Subcutaneous adipose tissue (tissue), 4 donors: ENCODE results near the gene REV1. TPM values are rescaled to one million over a fixed set of nuclear protein-coding genes. Genes with fewer than 3 reads are reported as not detected.

Experiments used
- total RNA-seq, 4 donors: library from RNA; depleted of rRNA; stranded (reverse); fragments of >200 nt; gene quantifications; one replicate each; pipeline ENCODE4 v1.1.0, GENCODE V29; 2016
- TF ChIP-seq, protein P1 (sequence below): fragments of 450-650 bp; IDR thresholded peaks from one replicate; pipeline ENCODE4 v1.5.1; 2016; ENCODE audit warnings: low read depth, mild to moderate bottlenecking, control low read depth, antibody characterized with exemption, moderate library complexity

Gene REV1
- total RNA-seq: 10 to 100 TPM; 39.4 to 65.9 (median 52.8) TPM

DNA sequence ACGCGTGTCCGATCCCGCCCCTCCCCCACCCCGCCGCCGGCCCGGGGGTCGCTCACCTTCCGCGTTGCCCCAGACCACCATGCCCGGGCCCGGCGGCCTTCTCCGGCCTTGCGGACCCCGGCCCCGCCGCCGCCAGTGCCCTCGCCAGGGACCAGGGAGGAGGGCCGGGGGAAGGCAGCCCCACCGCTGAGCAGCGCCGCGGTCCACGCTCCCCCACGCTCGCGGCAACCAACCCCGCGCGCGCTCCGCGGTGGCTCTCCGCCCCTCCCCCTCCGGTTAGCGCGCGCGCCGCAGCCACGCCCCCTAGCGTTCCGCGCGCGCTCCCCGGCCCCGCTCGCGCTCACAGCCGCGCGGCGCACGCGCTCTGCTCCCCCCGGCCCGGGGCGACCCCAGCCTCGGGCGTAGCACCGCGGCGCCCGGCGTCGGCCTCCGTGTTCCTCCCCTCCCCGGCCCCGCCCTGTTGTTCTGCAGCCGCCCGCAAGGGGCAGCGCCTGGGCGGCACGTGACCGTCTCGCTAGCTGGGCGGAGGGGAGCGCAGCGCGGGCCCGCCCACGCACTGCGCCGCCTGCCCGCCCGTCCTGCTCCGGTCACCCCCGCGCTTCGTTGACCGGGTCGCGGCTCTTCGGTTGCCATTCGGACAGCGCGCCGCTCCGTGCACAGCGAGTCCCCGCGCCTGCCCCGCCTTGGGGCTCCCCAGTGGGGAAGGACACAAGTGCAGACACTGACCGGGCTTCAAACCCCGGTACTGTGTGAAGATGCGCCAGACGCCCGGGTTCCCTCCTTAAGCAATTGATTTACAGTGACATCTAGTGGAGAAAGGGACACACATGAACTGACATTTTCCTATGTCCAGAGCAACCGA lies at the start of gene REV1:
TSS of gene REV1 (minus strand) at position 257 of the 862 bp plus-strand sequence. CDS start 25,042 bp downstream, outside the sequence.
- TF ChIP-seq, protein P1, sequence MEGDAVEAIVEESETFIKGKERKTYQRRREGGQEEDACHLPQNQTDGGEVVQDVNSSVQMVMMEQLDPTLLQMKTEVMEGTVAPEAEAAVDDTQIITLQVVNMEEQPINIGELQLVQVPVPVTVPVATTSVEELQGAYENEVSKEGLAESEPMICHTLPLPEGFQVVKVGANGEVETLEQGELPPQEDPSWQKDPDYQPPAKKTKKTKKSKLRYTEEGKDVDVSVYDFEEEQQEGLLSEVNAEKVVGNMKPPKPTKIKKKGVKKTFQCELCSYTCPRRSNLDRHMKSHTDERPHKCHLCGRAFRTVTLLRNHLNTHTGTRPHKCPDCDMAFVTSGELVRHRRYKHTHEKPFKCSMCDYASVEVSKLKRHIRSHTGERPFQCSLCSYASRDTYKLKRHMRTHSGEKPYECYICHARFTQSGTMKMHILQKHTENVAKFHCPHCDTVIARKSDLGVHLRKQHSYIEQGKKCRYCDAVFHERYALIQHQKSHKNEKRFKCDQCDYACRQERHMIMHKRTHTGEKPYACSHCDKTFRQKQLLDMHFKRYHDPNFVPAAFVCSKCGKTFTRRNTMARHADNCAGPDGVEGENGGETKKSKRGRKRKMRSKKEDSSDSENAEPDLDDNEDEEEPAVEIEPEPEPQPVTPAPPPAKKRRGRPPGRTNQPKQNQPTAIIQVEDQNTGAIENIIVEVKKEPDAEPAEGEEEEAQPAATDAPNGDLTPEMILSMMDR: no peak

DNA sequence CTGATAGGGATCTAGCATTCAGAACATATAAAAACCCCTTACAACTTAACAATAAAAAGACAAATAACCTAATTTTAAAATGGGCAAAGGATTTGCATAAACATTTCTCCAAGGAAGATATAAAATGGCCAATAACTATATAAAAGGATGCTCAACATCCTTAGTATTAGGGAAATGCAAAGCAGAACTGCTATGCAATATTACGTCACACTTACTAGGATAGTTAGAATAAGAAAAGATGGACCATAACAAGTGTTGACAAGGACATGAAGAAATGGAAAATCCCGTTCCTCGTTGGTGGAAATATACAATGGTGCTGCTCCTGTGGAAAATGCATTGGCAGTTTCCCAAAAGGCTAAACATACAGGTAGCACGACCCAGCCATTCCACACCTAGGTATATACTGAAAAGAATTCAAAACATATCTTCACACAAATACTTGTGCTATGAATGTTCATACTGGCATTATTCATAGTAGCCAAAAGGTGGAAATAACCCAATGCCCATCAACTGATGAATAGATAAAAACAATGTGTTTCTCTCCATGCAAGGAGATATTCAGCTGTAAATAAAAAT lies 48.2 kb upstream of the REV1 start:
- TF ChIP-seq, protein P1: no peak

DNA sequence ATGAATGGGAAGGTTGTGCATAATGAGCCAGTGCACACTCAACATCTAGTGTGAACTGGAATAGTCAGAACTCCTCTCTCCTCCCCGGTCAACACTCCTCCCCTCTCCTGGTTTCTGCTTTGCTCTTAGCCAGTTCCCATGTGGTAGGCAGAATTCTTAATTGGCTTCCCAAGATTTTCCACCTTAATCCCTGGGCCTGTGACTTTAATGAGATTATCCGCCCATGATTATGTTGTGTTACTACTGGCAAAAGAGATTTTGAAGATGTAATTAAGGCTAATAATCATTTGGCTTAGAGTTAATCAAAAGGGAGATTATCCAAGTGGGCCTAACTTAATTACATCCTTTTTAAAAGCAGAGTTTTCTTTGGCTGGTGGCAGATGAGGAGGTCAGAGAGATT lies 34.2 kb upstream of the REV1 start:
- TF ChIP-seq, protein P1: no peak

DNA sequence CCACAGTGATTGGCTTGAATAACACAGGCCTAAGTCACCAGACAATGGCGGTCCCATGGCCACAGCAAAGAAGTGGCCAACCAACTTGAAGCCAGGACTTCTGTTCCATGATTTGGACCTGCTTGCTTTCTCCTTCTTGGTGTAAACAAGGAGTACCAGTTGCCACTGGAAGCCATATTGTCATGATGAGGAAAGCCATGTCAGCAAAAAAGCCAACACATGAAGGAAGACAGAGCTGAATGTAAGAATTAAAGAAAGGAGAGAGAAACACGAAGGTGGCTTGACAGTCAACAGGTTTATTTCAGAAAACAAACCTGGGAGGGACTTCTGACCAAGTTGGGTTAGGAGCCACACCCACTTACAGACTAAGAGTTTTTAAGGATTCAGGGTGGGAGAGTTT lies 32.3 kb upstream of the REV1 start:
- TF ChIP-seq, protein P1: no peak

DNA sequence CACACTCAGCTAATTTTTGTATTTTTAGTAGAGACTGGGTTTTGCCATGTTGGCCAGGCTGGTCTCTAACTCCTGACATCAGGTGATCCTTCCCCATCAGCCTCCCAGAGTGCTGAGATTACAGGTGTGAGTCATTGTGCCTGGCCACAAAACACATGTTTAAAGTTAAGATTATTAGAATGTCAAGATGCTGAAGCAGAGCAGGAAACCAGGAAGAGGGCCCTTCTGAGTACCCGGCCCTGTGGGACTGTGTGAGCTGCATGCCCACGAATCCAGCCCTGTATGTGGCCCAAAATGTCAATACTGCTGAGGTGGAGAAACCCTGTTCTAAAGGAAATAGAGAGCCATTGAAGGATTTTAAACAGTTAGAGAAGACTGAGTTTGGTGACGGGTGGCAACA lies 31.0 kb upstream of the REV1 start:
- TF ChIP-seq, protein P1: no peak

DNA sequence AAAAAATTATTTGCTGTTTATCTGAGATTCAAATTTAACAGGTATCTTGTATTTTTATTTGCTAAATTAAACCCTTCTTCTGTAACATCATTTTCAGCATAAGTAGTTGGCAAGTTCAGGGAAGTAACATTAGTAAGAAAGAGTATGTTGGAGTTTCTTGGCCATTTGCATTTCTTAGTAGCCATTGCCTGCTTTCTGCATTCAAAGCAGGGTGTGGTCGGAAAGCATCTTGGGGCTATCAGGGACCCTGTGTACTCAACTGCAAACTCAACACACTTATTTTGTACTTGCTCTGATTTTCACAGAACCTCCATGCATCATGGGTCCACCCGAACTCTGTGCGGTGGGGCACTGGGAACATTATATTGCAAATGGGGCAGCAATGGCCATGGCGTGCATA lies 30.4 kb upstream of the REV1 start:
- TF ChIP-seq, protein P1: no peak

DNA sequence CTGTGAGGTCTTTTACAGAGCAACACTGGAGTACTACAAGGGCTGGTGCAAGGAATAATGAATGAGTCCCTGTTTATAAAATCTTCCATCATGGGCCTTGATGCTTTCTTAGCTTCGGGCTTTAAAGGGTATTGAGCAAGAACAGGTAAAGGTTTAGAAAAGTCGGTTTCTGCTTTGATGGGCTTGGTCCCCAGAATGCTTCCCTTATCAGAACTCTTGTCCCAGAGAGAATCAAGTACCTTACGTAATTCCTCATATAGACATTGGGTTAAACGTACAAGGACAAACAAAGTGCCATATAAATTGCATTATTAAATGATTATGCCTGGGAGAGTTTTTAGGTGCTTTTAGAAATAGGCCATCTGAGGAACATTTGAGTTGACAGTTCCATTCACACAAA lies 24.5 kb upstream of the REV1 start:
- TF ChIP-seq, protein P1: no peak
